GM12875 (cell line): ENCODE measurements around the gene PHACTR1.

Source experiments
- H3K4me3 ChIP-seq: one replicate; pipeline ENCODE4 v1.5.1; 2011; ENCODE audit warnings: low read depth, low read length, control low read depth
- TF ChIP-seq, protein P1 (sequence below): IDR thresholded peaks from 2 replicates; pipeline ENCODE4 v1.5.1; 2011; ENCODE audit warnings: low read depth, mild to moderate bottlenecking, control low read depth, inconsistent platforms, low read length, moderate library complexity, borderline replicate concordance; ENCODE audit not compliant: insufficient read depth

The PHACTR1 gene

DNA sequence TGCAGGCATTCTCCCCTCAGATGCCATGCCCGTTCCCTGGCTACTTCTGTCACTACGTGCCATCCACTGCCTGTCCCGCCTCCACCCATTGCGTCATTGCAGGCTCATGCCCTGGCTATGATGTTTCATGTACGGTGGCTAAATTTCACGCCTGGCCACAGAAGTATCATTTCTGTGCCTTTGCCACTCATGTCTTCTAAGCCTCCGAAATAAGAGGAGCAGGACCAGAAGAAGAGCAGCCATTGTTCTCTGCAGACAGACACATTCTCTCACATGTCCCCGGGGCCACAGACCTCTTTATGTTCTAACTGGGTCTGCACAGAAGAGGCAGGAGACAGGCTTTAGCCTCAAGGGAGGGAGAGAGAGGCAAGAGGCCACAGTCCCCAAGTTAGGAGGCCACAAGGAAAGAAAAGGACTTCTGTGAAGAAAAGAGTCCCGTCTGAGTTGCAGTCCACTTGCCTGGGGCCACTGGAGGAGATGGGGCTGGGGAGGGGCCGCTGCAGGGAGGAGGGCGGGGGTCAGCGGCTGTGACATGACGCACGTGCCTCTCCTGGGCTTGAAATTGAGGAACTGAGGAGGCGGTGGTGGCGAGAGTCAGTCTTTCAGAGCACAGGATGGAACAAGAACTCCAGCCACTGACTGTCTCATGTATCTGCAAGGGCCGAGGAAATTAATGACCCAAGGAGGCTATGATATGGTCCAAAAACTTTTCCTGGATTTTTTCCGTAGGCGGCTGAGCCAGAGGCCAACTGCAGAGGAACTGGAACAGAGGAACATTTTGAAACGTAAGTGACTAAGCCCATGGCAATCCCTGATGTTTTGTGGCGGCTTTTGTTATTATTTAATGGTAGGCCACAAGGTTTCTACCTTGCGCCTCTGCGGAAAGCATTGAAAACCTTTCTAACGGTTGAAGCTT, 555.8 kb downstream of the PHACTR1 start:
- peak overlapping the region; percentile 59 for H3K4me3 ChIP-seq
- TF ChIP-seq, protein P1, sequence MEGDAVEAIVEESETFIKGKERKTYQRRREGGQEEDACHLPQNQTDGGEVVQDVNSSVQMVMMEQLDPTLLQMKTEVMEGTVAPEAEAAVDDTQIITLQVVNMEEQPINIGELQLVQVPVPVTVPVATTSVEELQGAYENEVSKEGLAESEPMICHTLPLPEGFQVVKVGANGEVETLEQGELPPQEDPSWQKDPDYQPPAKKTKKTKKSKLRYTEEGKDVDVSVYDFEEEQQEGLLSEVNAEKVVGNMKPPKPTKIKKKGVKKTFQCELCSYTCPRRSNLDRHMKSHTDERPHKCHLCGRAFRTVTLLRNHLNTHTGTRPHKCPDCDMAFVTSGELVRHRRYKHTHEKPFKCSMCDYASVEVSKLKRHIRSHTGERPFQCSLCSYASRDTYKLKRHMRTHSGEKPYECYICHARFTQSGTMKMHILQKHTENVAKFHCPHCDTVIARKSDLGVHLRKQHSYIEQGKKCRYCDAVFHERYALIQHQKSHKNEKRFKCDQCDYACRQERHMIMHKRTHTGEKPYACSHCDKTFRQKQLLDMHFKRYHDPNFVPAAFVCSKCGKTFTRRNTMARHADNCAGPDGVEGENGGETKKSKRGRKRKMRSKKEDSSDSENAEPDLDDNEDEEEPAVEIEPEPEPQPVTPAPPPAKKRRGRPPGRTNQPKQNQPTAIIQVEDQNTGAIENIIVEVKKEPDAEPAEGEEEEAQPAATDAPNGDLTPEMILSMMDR, result no peak

DNA sequence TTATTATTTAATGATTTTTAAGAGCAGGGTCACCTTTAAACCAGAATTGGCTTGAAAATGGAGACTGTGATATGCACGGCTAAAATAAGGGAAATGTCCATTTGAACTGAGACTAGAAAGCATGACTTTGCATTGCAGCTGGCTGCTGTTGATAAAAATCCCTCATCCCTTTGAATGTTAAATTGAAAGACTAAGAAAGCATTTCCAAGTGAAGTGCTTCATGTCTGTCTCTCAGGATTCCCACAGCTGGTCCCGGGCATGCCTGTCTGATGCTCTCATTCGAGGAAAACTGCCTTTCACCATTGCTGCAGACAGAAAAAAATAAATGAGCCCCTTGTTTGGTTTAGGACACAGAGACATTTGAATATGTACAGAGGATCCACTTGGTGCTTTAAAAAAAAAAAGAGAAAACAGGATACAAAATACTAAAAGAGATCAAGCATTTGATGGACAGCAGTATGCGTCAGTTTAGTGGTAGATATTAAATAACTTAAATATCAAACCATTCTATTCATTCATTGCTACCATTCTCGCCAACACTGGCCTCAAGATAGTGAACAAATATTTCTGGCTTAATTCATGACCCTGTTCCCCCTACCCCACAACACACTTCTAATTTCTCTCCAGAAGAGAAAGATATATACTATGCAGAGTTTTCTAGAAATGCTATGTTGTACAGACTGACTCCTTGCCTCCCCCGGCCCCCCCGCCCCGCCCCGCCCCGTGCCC, 556.8 kb downstream of the PHACTR1 start:
- TF ChIP-seq, protein P1, result no peak
- H3K4me3 ChIP-seq, result peak overlapping the region; percentile 59

- TF ChIP-seq, protein P1, result no peak
- peak overlapping the region; percentile 49 for H3K4me3 ChIP-seq
Observed at GRCh38 chr6:13273931-13274706, 557.6 kb downstream of the PHACTR1 start.

DNA sequence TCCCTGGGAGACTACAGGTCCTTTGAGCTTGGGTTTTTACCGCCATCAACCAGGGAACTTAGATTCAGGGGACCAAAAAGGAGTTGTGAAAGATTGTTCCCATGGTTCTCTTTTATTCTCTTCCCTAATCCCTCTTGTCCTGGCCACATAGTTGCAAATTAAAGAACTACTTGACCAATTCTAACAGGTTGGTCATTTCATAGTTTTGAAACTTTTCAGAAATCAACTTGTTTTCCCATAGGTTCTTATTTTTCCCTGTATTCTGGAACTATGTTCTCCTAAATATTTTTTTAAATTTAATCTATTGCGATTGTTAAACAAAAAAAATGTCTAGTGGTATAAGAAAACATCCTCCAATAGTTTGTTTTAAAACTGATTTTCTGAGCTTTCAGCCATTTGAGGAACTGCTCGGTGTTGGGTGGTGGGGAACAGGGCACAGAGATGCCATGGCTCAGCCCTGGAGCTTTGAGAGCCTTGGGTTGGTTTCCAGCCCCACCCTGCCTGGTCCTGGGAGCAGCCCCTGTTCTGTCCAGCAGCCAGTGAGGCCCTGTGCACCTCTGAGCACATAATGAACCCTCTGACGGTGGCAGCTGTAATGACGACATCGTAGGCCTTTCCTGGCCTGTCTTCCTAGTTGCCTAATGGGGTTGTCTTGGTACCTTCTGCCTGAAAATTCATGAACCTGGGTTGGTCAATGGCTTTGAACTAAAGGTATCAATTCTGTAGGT, 558.3 kb downstream of the PHACTR1 start:
- TF ChIP-seq, protein P1, result no peak
- H3K4me3 ChIP-seq, result peak overlapping the region; percentile 49

DNA sequence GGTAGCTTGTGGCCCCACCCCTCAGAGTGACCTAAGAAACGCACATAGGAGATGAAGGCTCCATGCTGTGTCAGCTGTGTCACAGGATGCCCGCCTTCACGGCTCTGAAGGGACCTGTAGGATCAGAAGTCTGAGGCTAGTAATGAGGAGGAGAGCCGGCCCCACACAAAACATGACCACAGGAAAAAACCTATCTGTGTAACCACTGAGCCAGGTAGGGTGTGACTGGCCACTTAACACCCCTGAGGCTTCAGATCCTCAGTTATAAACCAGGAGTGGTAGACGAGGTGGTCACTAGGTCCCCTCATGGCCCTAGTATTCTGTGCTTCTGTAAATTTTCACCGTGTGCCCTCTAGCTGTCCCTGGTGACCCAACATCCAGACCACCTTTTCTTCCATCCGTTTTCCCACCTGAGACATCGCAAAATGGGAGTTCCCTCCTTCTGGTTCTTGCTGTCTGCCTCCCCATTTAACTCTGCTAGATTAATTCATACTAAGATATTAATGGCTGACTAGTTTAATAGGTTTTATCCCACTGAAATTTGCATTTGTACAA, 558.9 kb downstream of the PHACTR1 start:
- TF ChIP-seq, protein P1, result no peak
- H3K4me3 ChIP-seq, result peak overlapping the region; percentile 49

- H3K4me3 ChIP-seq, result no peak overlapping the region
- TF ChIP-seq, protein P1, result no peak
Observed at GRCh38 chr6:13277231-13277630, 560.7 kb downstream of the PHACTR1 start.
